Activated CD8-positive, alpha-beta memory T cell treated with anti-CD3 and anti-CD28 coated beads for 24 hours (primary cell): ENCODE data around the gene CEMIP2.

Experiments used
- DNase-seq: peaks from one replicate; pipeline ENCODE4 v3.0.0-alpha.2; 2020

CEMIP2 gene

DNA sequence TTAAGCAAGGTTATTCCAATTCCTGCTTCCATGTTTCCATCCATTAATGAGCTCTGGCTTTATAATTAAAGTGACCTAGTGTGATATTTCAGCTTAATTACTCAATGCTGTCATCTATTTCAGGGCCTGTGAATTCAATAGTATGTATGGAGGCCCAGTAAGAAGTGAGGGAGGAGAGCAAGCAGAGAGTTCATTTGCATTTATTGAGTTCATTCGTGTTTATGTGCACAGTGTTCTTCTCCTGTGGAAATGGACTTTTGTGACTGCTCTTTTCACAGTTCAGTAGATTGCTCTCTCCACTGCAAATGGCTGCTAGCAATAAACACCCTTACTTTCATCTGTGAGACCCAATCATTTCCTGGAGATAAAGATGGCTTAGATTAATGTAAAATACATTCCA, 130.9 kb downstream of the CEMIP2 start:
- no peak for DNase-seq

- no peak for DNase-seq
Measured at GRCh38 chr9:71636143-71636839, 132.0 kb downstream of the CEMIP2 start.

GRCh38 chr9:71634752-71635151, 133.6 kb downstream of the CEMIP2 start:
- no peak for DNase-seq
